ENCODE data around the gene RIT1.

DNA sequence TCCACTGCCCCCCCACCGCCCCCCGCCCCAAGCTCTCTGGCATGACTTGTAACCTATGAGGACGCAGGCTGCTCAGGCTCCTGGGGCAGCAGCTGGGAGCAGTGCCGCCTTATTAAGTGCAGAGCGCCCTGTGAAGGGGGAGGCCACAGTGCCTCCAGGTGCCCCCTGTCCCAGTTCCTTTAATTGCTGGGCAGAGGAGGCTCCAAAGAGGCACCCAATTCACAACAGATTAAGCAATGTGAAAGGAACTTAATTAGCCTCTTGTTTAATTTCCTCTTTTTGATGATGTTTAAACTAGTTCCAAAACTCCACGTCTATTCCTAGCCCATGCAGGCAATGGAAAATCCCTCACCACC, 33.3 kb upstream of the RIT1 start:
- TF ChIP-seq, protein P1, sequence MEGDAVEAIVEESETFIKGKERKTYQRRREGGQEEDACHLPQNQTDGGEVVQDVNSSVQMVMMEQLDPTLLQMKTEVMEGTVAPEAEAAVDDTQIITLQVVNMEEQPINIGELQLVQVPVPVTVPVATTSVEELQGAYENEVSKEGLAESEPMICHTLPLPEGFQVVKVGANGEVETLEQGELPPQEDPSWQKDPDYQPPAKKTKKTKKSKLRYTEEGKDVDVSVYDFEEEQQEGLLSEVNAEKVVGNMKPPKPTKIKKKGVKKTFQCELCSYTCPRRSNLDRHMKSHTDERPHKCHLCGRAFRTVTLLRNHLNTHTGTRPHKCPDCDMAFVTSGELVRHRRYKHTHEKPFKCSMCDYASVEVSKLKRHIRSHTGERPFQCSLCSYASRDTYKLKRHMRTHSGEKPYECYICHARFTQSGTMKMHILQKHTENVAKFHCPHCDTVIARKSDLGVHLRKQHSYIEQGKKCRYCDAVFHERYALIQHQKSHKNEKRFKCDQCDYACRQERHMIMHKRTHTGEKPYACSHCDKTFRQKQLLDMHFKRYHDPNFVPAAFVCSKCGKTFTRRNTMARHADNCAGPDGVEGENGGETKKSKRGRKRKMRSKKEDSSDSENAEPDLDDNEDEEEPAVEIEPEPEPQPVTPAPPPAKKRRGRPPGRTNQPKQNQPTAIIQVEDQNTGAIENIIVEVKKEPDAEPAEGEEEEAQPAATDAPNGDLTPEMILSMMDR (IDR thresholded peaks at IDR 0.05): no peak
- TF ChIP-seq POLR2A (IDR thresholded peaks at IDR 0.05): no peak

Measured in Peyer's patch (tissue), 4 donors.